Ectodermal cell (in vitro differentiated cells): ENCODE data around the gene PANX2.
"Not testable (repeated sequence)": the region's sequence is repeated elsewhere in the genome, so short reads cannot be mapped to it uniquely, and the experiment has no call there.

Experiments used
- H3K27ac ChIP-seq: 2 replicates; pipeline ENCODE4 v1.7.0; 2013; ENCODE audit warnings: mild to moderate bottlenecking, low read depth, low read length; ENCODE audit not compliant: insufficient read depth, poor library complexity, severe bottlenecking
- H3K27me3 ChIP-seq: 2 replicates; pipeline ENCODE4 v1.7.0; 2013; ENCODE audit warnings: mild to moderate bottlenecking, low read length; ENCODE audit not compliant: insufficient read depth, control insufficient read depth, poor library complexity, severe bottlenecking
- H3K36me3 ChIP-seq: one replicate; pipeline ENCODE4 v1.7.0; 2013; ENCODE audit warnings: low read length; ENCODE audit not compliant: control insufficient read depth, insufficient read depth
- H3K4me1 ChIP-seq: one replicate; pipeline ENCODE4 v1.7.0; 2013; ENCODE audit warnings: low read length; ENCODE audit not compliant: control insufficient read depth, insufficient read depth
- H3K4me3 ChIP-seq: 2 replicates; pipeline ENCODE4 v1.7.0; 2013; ENCODE audit warnings: low read depth, low read length, control low read depth; ENCODE audit not compliant: insufficient read depth
- H3K9me3 ChIP-seq: 2 replicates; pipeline ENCODE4 v1.7.0; 2013; ENCODE audit warnings: mild to moderate bottlenecking, low read length, moderate library complexity; ENCODE audit not compliant: control insufficient read depth
- WGBS, 2 experiments: methylation state at CpG; one replicate each; pipeline ENCODE4 v1.1.7; 2013; ENCODE audit warnings: missing lambda C conversion rate in 2 of 2; 5-methylcytosine and 5-hydroxymethylcytosine counted together

Gene PANX2

GRCh38 chr22:50160947-50161346 is 9.6 kb upstream of the PANX2 start:
- H3K27me3 ChIP-seq = peaks cover 4% of the 10 kb centered on the region
- 73 to 74% methylated on average over 7 of the region's 7 CpGs for WGBS, 2 experiments
- no peaks in the 10 kb centered on the region for H3K36me3 ChIP-seq
- no peaks in the 10 kb centered on the region for H3K9me3 ChIP-seq
- no peaks in the 10 kb centered on the region for H3K4me1 ChIP-seq
- no peak overlapping the region for H3K27ac ChIP-seq
- no peak overlapping the region for H3K4me3 ChIP-seq

GRCh38 chr22:50161508-50162390 is 8.8 kb upstream of the PANX2 start:
- Histone ChIP-seq H3K9me3 (no peaks in the 10 kb centered on the region), H3K27me3 (peaks cover 4% of the 10 kb centered on the region)

GRCh38 chr22:50162391-50162956 is 8.1 kb upstream of the PANX2 start:
- H3K9me3 ChIP-seq = no peaks in the 10 kb centered on the region
- H3K27me3 ChIP-seq = peaks cover 8% of the 10 kb centered on the region
- no peaks in the 10 kb centered on the region for H3K4me1 ChIP-seq
- H3K36me3 ChIP-seq = no peaks in the 10 kb centered on the region
- no peak overlapping the region for H3K27ac ChIP-seq
- H3K4me3 ChIP-seq = no peak overlapping the region
- 86 to 87% methylated on average over 10 of the region's 10 CpGs for WGBS, 2 experiments

More at GRCh38 chr22:50161508-50162390, 8.8 kb upstream of the PANX2 start:
- WGBS, 2 experiments = 90 to 91% methylated on average over 23 of the region's 23 CpGs
- no peak overlapping the region for H3K27ac ChIP-seq
- no peaks in the 10 kb centered on the region for H3K36me3 ChIP-seq
- no peak overlapping the region for H3K4me3 ChIP-seq
- no peaks in the 10 kb centered on the region for H3K4me1 ChIP-seq

- H3K27ac ChIP-seq = no peak overlapping the region
- WGBS, 2 experiments = 94 to 95% methylated on average over 28 of the region's 28 CpGs
- no peaks in the 10 kb centered on the region for H3K36me3 ChIP-seq
- H3K4me1 ChIP-seq = no peaks in the 10 kb centered on the region
- H3K9me3 ChIP-seq = no peaks in the 10 kb centered on the region
- no peak overlapping the region for H3K4me3 ChIP-seq
- H3K27me3 ChIP-seq = peaks cover 32% of the 10 kb centered on the region
Observed at GRCh38 chr22:50165436-50166123, 5.0 kb upstream of the PANX2 start.

- 66 to 70% methylated on average over 11 of the region's 11 CpGs for WGBS, 2 experiments
Observed at GRCh38 chr22:50167689-50168489, 2.6 kb upstream of the PANX2 start.

GRCh38 chr22:50168490-50169180 is 1.9 kb upstream of the PANX2 start:
- not testable (repeated sequence) for H3K9me3 ChIP-seq, H3K4me3 ChIP-seq, H3K36me3 ChIP-seq, H3K27ac ChIP-seq, H3K4me1 ChIP-seq
- peaks cover 51% of the 10 kb centered on the region for H3K27me3 ChIP-seq
- WGBS, 2 experiments = 90 to 92% methylated on average over 5 of the region's 5 CpGs

More at GRCh38 chr22:50167689-50168489, 2.6 kb upstream of the PANX2 start:
- no peak overlapping the region for H3K27ac ChIP-seq
- peaks cover 51% of the 10 kb centered on the region for H3K27me3 ChIP-seq
- no peaks in the 10 kb centered on the region for H3K36me3 ChIP-seq
- no peaks in the 10 kb centered on the region for H3K4me1 ChIP-seq
- H3K4me3 ChIP-seq = no peak overlapping the region
- H3K9me3 ChIP-seq = no peaks in the 10 kb centered on the region

GRCh38 chr22:50169181-50169759 is 1.3 kb upstream of the PANX2 start:
- Histone ChIP-seq H3K27me3 (peaks cover 51% of the 10 kb centered on the region), H3K4me1 (no peaks in the 10 kb centered on the region), H3K4me3 (peak overlapping the region; percentile 36), H3K36me3 (no peaks in the 10 kb centered on the region), H3K27ac (no peak overlapping the region), H3K9me3 (no peaks in the 10 kb centered on the region)
- 14 to 17% methylated on average over 35 to 36 of the region's 36 CpGs for WGBS, 2 experiments

GRCh38 chr22:50169774-50170341 is 673 bp upstream of the PANX2 start:
- no peaks in the 10 kb centered on the region for H3K4me1 ChIP-seq
- 1% methylated on average over 65 to 67 of the region's 70 CpGs for WGBS, 2 experiments
- H3K9me3 ChIP-seq = no peaks in the 10 kb centered on the region
- H3K36me3 ChIP-seq = no peaks in the 10 kb centered on the region
- H3K27me3 ChIP-seq = peaks cover 51% of the 10 kb centered on the region
- no peak overlapping the region for H3K27ac ChIP-seq
- H3K4me3 ChIP-seq = peak overlapping the region; percentile 36
